H1 (cell line): ENCODE measurements around the gene CIZ1. TPM values are rescaled to one million over a fixed set of nuclear protein-coding genes. Genes with fewer than 3 reads are reported as not detected.

Source experiments
- CTCF ChIA-PET: fragments of 300-600 bp; sonication (Branson Sonifier 250); formaldehyde crosslinking; loops from one replicate; lab custom pipeline; 2021; ENCODE audit not compliant: partially characterized antibody; lab: Charles Lee
- POLR2A ChIA-PET: fragments of 300-600 bp; sonication (Branson Sonifier 250); formaldehyde crosslinking; loops from one replicate; lab custom pipeline; 2021; ENCODE audit warnings: inconsistent platforms; ENCODE audit not compliant: partially characterized antibody; lab: Charles Lee
- DNase-seq, 2 experiments: peaks; one replicate each; pipeline versions ENCODE4 v3.0.0 to v3.0.0-alpha.2; 2010 to 2022; ENCODE audit warnings: low spot score in 2 of 2, low read depth in 1 of 2, mixed read lengths in 1 of 2
- FAIRE-seq: peaks from 2 replicates; lab custom pipeline; 2011; peaks lifted over from hg19 to GRCh38; lab: Jason Lieb, UNC
- H2AFZ ChIP-seq: 2 replicates; pipeline ENCODE4 v1.8.1; 2012; ENCODE audit warnings: low read length, inconsistent platforms
- H2AK5ac ChIP-seq: 2 replicates; pipeline ENCODE4 v1.6.1; 2013; ENCODE audit warnings: low read depth, low read length
- H2BK120ac ChIP-seq: replicated peaks from 2 replicates; pipeline ENCODE3; 2013; ENCODE audit warnings: low read depth, low read length, inconsistent platforms
- H2BK12ac ChIP-seq: 2 replicates; pipeline ENCODE4 v1.6.1; 2013; ENCODE audit warnings: low read depth, low read length
- H2BK15ac ChIP-seq: 2 replicates; pipeline ENCODE4 v1.6.1; 2013; ENCODE audit warnings: low read length
- H2BK20ac ChIP-seq: 2 replicates; pipeline ENCODE4 v1.6.1; 2013; ENCODE audit warnings: low read length
- H2BK5ac ChIP-seq: 2 replicates; pipeline ENCODE4 v1.6.1; 2013; ENCODE audit warnings: low read depth, low read length
- H3K14ac ChIP-seq: 2 replicates; pipeline ENCODE4 v1.6.1; 2013; ENCODE audit warnings: inconsistent platforms; ENCODE audit not compliant: insufficient read length
- H3K18ac ChIP-seq: 2 replicates; pipeline ENCODE4 v1.6.1; 2013; ENCODE audit warnings: low read length; ENCODE audit errors: extremely low read depth
- H3K23ac ChIP-seq: 2 replicates; pipeline ENCODE4 v1.6.1; 2013; ENCODE audit warnings: inconsistent platforms; ENCODE audit not compliant: insufficient read length
- H3K23me2 ChIP-seq: 2 replicates; pipeline ENCODE4 v1.6.1; 2013; ENCODE audit warnings: low read depth, low read length
- H3K27ac ChIP-seq: 2 replicates; pipeline ENCODE4 v1.6.1; 2011; ENCODE audit warnings: low read depth, low read length, inconsistent platforms
- H3K27me3 ChIP-seq, 4 experiments: replicated peaks in 1 of 4; 1 replicate in 1 of 4; 2 replicates in 3 of 4; pipeline versions ENCODE4 v1.6.1 to v1.8.1; 2011 to 2013; ENCODE audit warnings: low read length in 3 of 4, mild to moderate bottlenecking in 3 of 4, inconsistent platforms in 2 of 4, mixed read lengths in 2 of 4, moderate library complexity in 1 of 4; ENCODE audit not compliant: control insufficient read depth in 3 of 4, insufficient read depth in 3 of 4; ENCODE audit errors: extremely low read depth in 1 of 4
- H3K36me3 ChIP-seq, 4 experiments: 2 replicates each; pipeline versions ENCODE4 v1.6.1 to v1.8.1; 2011 to 2013; ENCODE audit warnings: mild to moderate bottlenecking in 4 of 4, low read length in 3 of 4, moderate library complexity in 2 of 4, control low read depth in 1 of 4, inconsistent platforms in 1 of 4; ENCODE audit not compliant: insufficient read depth in 4 of 4, control insufficient read depth in 2 of 4
- H3K4ac ChIP-seq: replicated peaks from 2 replicates; pipeline ENCODE3; 2013; ENCODE audit warnings: low read length, low read depth, mixed read lengths, inconsistent platforms; ENCODE audit not compliant: insufficient read length
- H3K4me1 ChIP-seq, 4 experiments: replicated peaks in 1 of 4; 1 replicate in 1 of 4; 2 replicates in 3 of 4; pipeline versions ENCODE4 v1.6.1 to v1.8.1; 2011 to 2013; ENCODE audit warnings: low read length in 3 of 4, inconsistent platforms in 2 of 4, mixed read lengths in 1 of 4; ENCODE audit not compliant: insufficient read depth in 4 of 4, control insufficient read depth in 3 of 4
- H3K4me2 ChIP-seq, 2 experiments: 2 replicates each; pipeline versions ENCODE4 v1.6.1 to v1.8.1; 2011 to 2013; ENCODE audit warnings: low read depth in 2 of 2, low read length in 2 of 2, control low read depth in 1 of 2, inconsistent platforms in 1 of 2, mild to moderate bottlenecking in 1 of 2; ENCODE audit not compliant: insufficient read depth in 1 of 2
- H3K4me3 ChIP-seq, 4 experiments: fragments of 200-600, 300-600 bp in 1 of 4; sonication (generic), shearing (Covaris generic), sonication (Bioruptor Twin) in 1 of 4; 2 replicates each; pipeline versions ENCODE4 v1.5.1 to v1.8.1; 2011 to 2016; ENCODE audit warnings: low read length in 4 of 4, low read depth in 3 of 4, control low read depth in 2 of 4, inconsistent platforms in 2 of 4, mild to moderate bottlenecking in 2 of 4, mixed read lengths in 1 of 4, moderate library complexity in 1 of 4; ENCODE audit not compliant: insufficient read depth in 2 of 4; ENCODE audit errors: extremely low read depth in 1 of 4
- H3K56ac ChIP-seq: replicated peaks from 2 replicates; pipeline ENCODE3; 2013; ENCODE audit warnings: low read depth, mild to moderate bottlenecking, mixed read lengths, low read length, inconsistent platforms; ENCODE audit not compliant: insufficient read length
- H3K79me1 ChIP-seq: 2 replicates; pipeline ENCODE4 v1.6.1; 2013; ENCODE audit warnings: low read depth, low read length, control low read depth
- H3K79me2 ChIP-seq, 2 experiments: 2 replicates each; pipeline versions ENCODE4 v1.6.1 to v1.8.1; 2012 to 2013; ENCODE audit warnings: low read length in 2 of 2, mild to moderate bottlenecking in 2 of 2, inconsistent platforms in 1 of 2; ENCODE audit not compliant: insufficient read depth in 2 of 2, control insufficient read depth in 1 of 2
- H3K9ac ChIP-seq, 4 experiments: replicated peaks in 1 of 4; 1 replicate in 1 of 4; 2 replicates in 3 of 4; pipeline versions ENCODE4 v1.6.1 to v1.8.1; 2011 to 2013; ENCODE audit warnings: low read depth in 3 of 4, low read length in 3 of 4, control low read depth in 2 of 4, mild to moderate bottlenecking in 2 of 4, moderate library complexity in 2 of 4, inconsistent platforms in 1 of 4; ENCODE audit errors: extremely low read depth in 1 of 4
- H3K9me3 ChIP-seq, 2 experiments: 2 replicates each; pipeline versions ENCODE4 v1.6.1 to v1.8.1; 2012 to 2013; ENCODE audit warnings: mild to moderate bottlenecking in 2 of 2, moderate library complexity in 2 of 2, control low read depth in 1 of 2, inconsistent platforms in 1 of 2, low read depth in 1 of 2, low read length in 1 of 2, mixed read lengths in 1 of 2; ENCODE audit not compliant: insufficient read depth in 2 of 2
- H4K20me1 ChIP-seq, 2 experiments: replicated peaks in 1 of 2; 2 replicates each; pipeline versions ENCODE3 to v1.8.1; 2011 to 2013; ENCODE audit warnings: inconsistent platforms in 2 of 2, low read length in 2 of 2, mild to moderate bottlenecking in 1 of 2; ENCODE audit not compliant: insufficient read depth in 2 of 2, control insufficient read depth in 1 of 2
- H4K5ac ChIP-seq: 2 replicates; pipeline ENCODE4 v1.6.1; 2013; ENCODE audit warnings: low read length, low read depth, mixed read lengths, inconsistent platforms; ENCODE audit not compliant: insufficient read length
- H4K8ac ChIP-seq: 2 replicates; pipeline ENCODE4 v1.8.0; 2013; ENCODE audit warnings: mild to moderate bottlenecking, moderate library complexity, low read length, inconsistent platforms; ENCODE audit not compliant: insufficient read depth; ENCODE audit errors: extremely low read depth
- H4K91ac ChIP-seq: replicated peaks from 2 replicates; pipeline ENCODE3; 2013; ENCODE audit warnings: low read length, mixed read lengths, inconsistent platforms; ENCODE audit not compliant: insufficient read length
- POLR2AphosphoS5 ChIP-seq: IDR thresholded peaks from 2 replicates; pipeline ENCODE4 v1.6.1; 2011; ENCODE audit warnings: low read depth, low read length
- RAD21 ChIP-seq, 2 experiments: IDR thresholded peaks in 1 of 2; conservative IDR thresholded peaks in 1 of 2; 2 replicates each; pipeline ENCODE4 v1.6.1; 2011; ENCODE audit warnings: low read depth in 2 of 2, low read length in 2 of 2, improper control_type of control experiment in 1 of 2, inconsistent platforms in 1 of 2, mild to moderate bottlenecking in 1 of 2, moderate library complexity in 1 of 2
- WGBS, 2 experiments: shearing (Covaris generic) in 1 of 2; methylation state at CpG; one replicate each; pipeline versions ENCODE4 v1.1.6 to v1.1.7; 2013 to 2015; ENCODE audit warnings: low lambda C conversion rate in 2 of 2, mixed read lengths in 2 of 2, inconsistent platforms in 1 of 2, low coverage in 1 of 2, missing lambda C conversion rate in 1 of 2; ENCODE audit not compliant: insufficient replicate concordance in 2 of 2, insufficient coverage in 1 of 2, insufficient read length in 1 of 2; ENCODE audit errors: extremely low coverage in 1 of 2, missing lambda C conversion rate in 1 of 2; 5-methylcytosine and 5-hydroxymethylcytosine counted together
- polyA plus RNA-seq, 7 experiments: library from polyadenylated mRNA; depleted of rRNA in 3 of 7; stranded (reverse) in 5 of 7; unstranded in 2 of 7; fragments of >200 nt in 5 of 7; fragments of 200-250 nt in 2 of 7; gene quantifications; 1 replicate in 5 of 7; 2 replicates in 1 of 7; 4 replicates in 1 of 7; pipeline versions ENCODE4 v1.2.1 to v1.2.3, GENCODE V29; 2011 to 2013; ENCODE audit warnings: missing spikeins in 2 of 7, mixed read lengths in 2 of 7
- total RNA-seq: library from RNA; stranded (reverse); fragmentation: NEBNext Ultra II Directional; extraction: Animal tissue kit (Norgen Biotek cat#: 25700); gene quantifications from 2 replicates; pipeline ENCODE4 v1.2.1, GENCODE V29; 2021
- TF ChIP-seq, protein P1 (sequence below), 3 experiments: IDR thresholded peaks; 1 replicate in 2 of 3; 2 replicates in 1 of 3; pipeline versions ENCODE4 v1.5.1 to v1.6.1; 2011; ENCODE audit warnings: low read length in 3 of 3, mild to moderate bottlenecking in 3 of 3, inconsistent platforms in 2 of 3, low read depth in 1 of 3, moderate library complexity in 1 of 3; ENCODE audit not compliant: insufficient read depth in 1 of 3; ENCODE audit errors: control extremely low read depth in 1 of 3

Gene CIZ1
- total and polyA plus RNA-seq, 2 of the 8 experiments (the other 6 are each of a cell fraction or from before 2014, with no cell fraction given): 66.0 to 107 TPM

- no peaks in the 10 kb centered on the region for H3K79me2 ChIP-seq
Measured at GRCh38 chr9:128143525-128144238, 47.7 kb downstream of the CIZ1 start.

More at GRCh38 chr9:128143525-128144238, 47.7 kb downstream of the CIZ1 start:
- H2AFZ ChIP-seq: no peak overlapping the region
- no peak overlapping the region for H4K5ac ChIP-seq
- H3K23ac ChIP-seq: no peak overlapping the region
- CTCF ChIA-PET: interaction anchor here (0.7 to 2.8 kb wide), 5 partner anchors 8 to 929 kb away, joined by 3 to 15 read pairs (median 3); no protein-coding TSS in a partner anchor
- no peak for DNase-seq
- no peaks in the 10 kb centered on the region for H3K4me1 ChIP-seq
- POLR2A ChIA-PET: interaction anchor here (0.6 to 1.1 kb wide), 3 partner anchors 15 to 45 kb away, joined by 3 to 4 read pairs (median 3); no protein-coding TSS in a partner anchor
- H2BK120ac ChIP-seq: no peak overlapping the region
- no peak overlapping the region for H3K4me3 ChIP-seq
- no peak overlapping the region for H2BK12ac ChIP-seq
- H2BK5ac ChIP-seq: no peak overlapping the region
- H4K20me1 ChIP-seq: no peaks in the 10 kb centered on the region
- no peak overlapping the region for H3K9ac ChIP-seq
- no peak overlapping the region for H2BK20ac ChIP-seq
- no peak for FAIRE-seq
- TF ChIP-seq POLR2AphosphoS5 (no peak), RAD21 (IDR thresholded peaks at IDR 0.05 in 1 of 2, conservative IDR thresholded peaks at IDR 0.05 in 1 of 2; ENCODE audit: low read depth in 2 of 2, low read length in 2 of 2) (peak; percentile 17 to 28; a peak in 1 of 4 replicates)
- TF ChIP-seq, protein P1, sequence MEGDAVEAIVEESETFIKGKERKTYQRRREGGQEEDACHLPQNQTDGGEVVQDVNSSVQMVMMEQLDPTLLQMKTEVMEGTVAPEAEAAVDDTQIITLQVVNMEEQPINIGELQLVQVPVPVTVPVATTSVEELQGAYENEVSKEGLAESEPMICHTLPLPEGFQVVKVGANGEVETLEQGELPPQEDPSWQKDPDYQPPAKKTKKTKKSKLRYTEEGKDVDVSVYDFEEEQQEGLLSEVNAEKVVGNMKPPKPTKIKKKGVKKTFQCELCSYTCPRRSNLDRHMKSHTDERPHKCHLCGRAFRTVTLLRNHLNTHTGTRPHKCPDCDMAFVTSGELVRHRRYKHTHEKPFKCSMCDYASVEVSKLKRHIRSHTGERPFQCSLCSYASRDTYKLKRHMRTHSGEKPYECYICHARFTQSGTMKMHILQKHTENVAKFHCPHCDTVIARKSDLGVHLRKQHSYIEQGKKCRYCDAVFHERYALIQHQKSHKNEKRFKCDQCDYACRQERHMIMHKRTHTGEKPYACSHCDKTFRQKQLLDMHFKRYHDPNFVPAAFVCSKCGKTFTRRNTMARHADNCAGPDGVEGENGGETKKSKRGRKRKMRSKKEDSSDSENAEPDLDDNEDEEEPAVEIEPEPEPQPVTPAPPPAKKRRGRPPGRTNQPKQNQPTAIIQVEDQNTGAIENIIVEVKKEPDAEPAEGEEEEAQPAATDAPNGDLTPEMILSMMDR (IDR thresholded peaks at IDR 0.05; ENCODE audit: control extremely low read depth in 1 of 3, insufficient read depth in 1 of 3, low read depth in 1 of 3, low read length in 3 of 3): peak in 1 of 3 experiments; percentile 8; a peak in 1 of 4 replicates
- H3K18ac ChIP-seq: no peak overlapping the region
- no peak overlapping the region for H3K27ac ChIP-seq
- H4K91ac ChIP-seq: no peak overlapping the region
- H3K79me1 ChIP-seq: no peaks in the 10 kb centered on the region
- H3K56ac ChIP-seq: no peak overlapping the region
- no peaks in the 10 kb centered on the region for H3K36me3 ChIP-seq
- no peaks in the 10 kb centered on the region for H3K23me2 ChIP-seq
- H2AK5ac ChIP-seq: no peak overlapping the region
- no peak overlapping the region for H3K4me2 ChIP-seq
- peak overlapping the region; percentile 73; the same call in 1 of the 2 replicates for H4K8ac ChIP-seq
- H3K14ac ChIP-seq: no peak overlapping the region
- H3K9me3 ChIP-seq: no peaks in the 10 kb centered on the region
- H3K4ac ChIP-seq: no peak overlapping the region
- WGBS, 2 experiments: 94% methylated on average over 8 of the region's 8 CpGs; no CpG with 5 or more reads in 1 of the 2 experiments
- no peaks in the 10 kb centered on the region for H3K27me3 ChIP-seq
- H2BK15ac ChIP-seq: no peak overlapping the region
